Gastrocnemius medialis (tissue), 4 donors: ENCODE results near the gene DOK3.

ENCODE experiments used
- POLR2A ChIP-seq, 2 donors: fragments of 450-650 bp; IDR thresholded peaks; one replicate each; pipeline ENCODE4 v1.6.1; 2017; ENCODE audit warnings: antibody characterized with exemption in 2 of 2, mild to moderate bottlenecking in 2 of 2, moderate library complexity in 2 of 2
- TF ChIP-seq, protein P1 (sequence below), 5 experiments: fragments of 450-650 bp in 3 of 5; fragments of 200-600 bp in 2 of 5; sonication (generic) in 2 of 5; IDR thresholded peaks in 4 of 5; conservative IDR thresholded peaks in 1 of 5; 1 replicate in 4 of 5; 2 replicates in 1 of 5; pipeline ENCODE4 v1.5.1; 2016 to 2019; ENCODE audit warnings: antibody characterized with exemption in 5 of 5, mild to moderate bottlenecking in 3 of 5, moderate library complexity in 3 of 5

DNA sequence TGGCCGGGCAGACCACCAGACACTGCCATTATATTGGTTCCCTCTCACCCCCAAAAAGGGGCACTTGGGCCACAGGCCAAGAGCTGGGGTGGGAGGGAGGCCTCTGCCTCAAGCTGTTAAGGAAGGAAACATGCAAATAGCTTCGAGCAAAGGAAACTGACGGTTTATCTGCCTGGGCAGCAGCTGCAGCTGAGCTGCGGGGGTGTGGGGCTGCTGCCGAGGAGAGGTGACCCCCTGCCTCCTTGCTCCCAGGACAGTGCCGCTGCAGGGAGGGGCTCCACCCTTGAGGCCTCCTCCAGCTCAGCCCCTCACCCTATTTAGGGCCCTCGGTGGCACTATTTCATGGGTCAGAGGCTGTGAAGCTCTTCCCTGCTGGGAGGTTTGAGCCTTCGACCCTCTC, 789 bp downstream of the DOK3 start:
- TF ChIP-seq, protein P1, sequence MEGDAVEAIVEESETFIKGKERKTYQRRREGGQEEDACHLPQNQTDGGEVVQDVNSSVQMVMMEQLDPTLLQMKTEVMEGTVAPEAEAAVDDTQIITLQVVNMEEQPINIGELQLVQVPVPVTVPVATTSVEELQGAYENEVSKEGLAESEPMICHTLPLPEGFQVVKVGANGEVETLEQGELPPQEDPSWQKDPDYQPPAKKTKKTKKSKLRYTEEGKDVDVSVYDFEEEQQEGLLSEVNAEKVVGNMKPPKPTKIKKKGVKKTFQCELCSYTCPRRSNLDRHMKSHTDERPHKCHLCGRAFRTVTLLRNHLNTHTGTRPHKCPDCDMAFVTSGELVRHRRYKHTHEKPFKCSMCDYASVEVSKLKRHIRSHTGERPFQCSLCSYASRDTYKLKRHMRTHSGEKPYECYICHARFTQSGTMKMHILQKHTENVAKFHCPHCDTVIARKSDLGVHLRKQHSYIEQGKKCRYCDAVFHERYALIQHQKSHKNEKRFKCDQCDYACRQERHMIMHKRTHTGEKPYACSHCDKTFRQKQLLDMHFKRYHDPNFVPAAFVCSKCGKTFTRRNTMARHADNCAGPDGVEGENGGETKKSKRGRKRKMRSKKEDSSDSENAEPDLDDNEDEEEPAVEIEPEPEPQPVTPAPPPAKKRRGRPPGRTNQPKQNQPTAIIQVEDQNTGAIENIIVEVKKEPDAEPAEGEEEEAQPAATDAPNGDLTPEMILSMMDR (IDR thresholded peaks at IDR 0.05 in 4 of 5, conservative IDR thresholded peaks at IDR 0.05 in 1 of 5), result no peak
- TF ChIP-seq POLR2A (IDR thresholded peaks at IDR 0.05), result no peak
